ENCODE data around the gene LRRC40.

- TF ChIP-seq CTCF (conservative IDR thresholded peaks at IDR 0.05 in 1 of 2, IDR thresholded peaks at IDR 0.05 in 1 of 2; ENCODE audit: low read depth in 1 of 2, low read length in 2 of 2) = no peak
- no peak for TF ChIP-seq EZH2 (IDR thresholded peaks at IDR 0.05; ENCODE audit: low read length, missing control alignments)
These were observed 58.9 kb downstream of the LRRC40 start for GRCh38 chr1:70146488-70146887.
